GM18868 (cell line): ENCODE results near the gene SOX14.

Experiments used
- ATAC-seq: cut with Tn5 transposase; IDR thresholded peaks from one replicate; pipeline ENCODE4 v1.9.1; 2021; ENCODE audit warnings: mild to moderate bottlenecking, moderate library complexity; ENCODE audit not compliant: unreplicated experiment

The SOX14 gene

DNA sequence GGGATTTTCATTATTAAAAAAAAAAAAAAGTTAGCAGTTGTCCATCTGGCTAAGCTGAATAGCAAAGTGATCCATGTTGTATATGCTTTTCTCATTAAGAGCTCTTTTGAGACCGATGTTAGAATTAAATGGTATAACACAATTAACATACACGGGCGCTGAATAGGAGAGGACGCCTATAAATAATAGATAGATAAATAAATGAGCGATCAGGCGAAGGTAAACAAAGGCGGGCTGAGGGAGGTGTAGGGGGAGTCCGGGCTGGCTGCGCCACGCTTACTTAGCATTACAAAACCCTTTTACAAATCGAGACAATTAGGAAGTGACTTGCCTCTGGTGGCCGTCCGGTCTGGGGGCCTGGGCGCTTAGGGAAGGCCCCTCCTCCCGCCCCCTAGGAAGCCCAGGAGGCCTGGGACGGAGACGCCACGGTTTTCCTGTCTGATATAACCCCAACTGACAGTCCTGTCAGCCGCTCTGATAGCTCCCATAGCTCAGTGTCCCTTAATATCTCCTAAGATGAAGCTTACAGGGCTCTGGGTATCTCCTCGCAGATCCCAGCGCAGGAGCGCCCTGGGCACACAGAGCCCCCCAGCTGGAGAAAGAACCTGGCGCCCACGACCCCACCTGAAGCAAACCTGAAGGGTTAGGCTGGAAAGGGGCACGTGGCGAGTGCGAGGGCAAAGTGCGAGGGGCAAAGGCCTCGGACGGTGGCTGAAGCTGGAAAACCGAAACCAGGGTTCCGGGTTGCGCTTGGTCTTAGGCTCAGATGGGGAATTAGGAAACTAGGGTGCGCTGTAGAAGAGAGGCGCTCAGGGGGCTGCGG is 3.6 kb downstream of the SOX14 start:
- ATAC-seq, result no peak

- no peak for ATAC-seq
Measured at GRCh38 chr3:137768361-137769321, 4.5 kb downstream of the SOX14 start.

- no peak for ATAC-seq
Measured at GRCh38 chr3:137769322-137770065, 5.4 kb downstream of the SOX14 start.

DNA sequence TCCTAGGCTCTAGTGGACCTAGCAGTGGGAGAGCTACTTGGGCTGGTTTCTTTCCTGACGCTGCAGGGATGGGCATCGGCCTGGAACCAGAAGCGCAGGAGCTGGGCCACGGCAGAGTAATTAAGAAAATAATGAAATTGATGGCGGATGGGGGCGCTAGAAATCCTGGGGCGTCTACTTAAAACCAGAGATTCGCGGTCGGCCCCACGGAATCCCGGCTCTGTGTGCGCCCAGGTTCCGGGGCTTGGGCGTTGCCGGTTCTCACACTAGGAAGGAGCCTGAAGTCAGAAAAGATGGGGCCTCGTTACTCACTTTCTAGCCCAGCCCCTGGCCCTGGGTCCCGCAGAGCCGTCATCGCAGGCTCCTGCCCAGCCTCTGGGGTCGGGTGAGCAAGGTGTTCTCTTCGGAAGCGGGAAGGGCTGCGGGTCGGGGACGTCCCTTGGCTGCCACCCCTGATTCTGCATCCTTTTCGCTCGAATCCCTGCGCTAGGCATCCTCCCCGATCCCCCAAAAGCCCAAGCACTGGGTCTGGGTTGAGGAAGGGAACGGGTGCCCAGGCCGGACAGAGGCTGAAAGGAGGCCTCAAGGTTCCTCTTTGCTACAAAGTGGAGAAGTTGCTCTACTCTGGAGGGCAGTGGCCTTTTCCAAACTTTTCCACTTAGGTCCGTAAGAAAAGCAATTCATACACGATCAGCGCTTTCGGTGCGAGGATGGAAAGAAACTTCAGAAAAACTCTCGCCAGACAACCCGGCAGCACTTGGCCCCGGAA is 6.1 kb downstream of the SOX14 start:
- ATAC-seq, result no peak

- ATAC-seq, result no peak
Measured at GRCh38 chr3:137770835-137771399, 6.8 kb downstream of the SOX14 start.

DNA sequence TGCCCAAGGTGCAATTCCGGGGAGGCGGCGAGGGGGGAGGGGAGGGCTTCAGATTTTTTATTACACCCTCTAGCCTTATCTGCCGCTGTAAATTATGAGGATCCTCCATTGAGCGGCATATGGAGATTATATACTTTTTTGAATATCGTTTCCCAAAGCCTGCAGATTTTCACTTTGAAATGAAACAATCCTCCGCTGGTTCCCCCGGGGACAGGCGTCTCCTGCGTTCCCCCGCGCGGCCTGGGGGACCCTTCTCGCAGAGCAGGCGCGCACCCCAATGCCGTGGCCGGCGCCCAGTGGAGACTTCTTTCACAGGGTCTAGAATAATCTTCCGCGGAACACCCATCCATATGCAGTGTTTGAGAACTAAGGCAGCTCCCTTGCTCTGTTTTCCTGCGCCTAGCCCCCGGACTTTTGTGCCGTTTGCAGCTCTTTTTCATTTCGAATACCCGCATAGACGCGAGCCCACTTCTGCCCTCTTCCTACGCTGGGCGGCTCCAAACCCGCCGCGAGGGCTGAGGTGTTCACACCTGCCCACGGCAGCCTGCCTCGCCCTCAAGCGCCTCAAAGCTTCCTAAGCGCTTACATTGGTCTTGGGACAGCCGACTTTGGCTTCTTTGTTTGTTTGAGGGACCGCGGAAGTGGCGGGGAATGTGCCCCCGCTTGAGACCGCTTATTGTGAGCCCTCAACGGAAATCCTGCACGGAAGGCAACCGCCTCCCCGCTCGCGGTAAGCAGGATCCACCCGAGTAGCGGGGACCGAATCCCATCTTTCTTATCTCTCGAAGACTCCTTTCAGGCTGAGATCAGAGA is 7.5 kb downstream of the SOX14 start:
- ATAC-seq, result no peak

DNA sequence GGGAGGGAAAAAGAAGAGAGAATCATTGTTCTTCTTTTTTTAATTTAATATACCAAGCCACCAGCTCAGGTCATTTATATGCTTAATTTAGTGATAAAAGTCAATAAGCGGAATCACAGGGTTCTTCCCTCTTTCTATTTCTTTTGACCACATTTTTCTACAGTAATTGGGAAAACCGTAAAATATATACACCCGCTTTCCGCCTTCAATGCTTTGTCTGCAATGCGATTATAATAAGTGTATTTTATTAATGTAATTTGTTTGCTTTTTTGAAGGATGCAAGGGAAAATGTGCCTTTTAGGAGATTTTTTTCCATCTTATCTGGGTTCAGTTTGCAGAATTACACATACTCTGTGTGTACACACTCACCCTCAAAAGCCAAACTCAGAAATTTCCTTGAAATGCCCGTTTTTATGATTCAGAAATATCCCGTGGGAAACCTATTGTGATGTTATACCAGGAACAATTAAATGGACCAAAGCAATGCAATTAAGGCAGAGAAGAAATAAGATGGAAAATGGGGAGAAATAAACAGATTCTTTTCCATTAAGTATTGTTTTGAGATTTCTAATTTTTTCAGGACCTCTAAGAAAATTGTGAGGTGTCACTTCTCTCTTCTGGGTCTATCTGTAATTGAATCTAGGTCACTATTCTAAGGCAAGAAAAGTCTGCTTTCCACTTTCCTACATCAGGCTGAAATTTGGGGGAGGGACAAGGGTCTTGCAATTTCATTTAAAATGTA is 8.3 kb downstream of the SOX14 start:
- no peak for ATAC-seq

- ATAC-seq, result no peak
Measured at GRCh38 chr3:137778941-137779340, 14.8 kb downstream of the SOX14 start.

- ATAC-seq, result no peak
Measured at GRCh38 chr3:137787529-137787928, 23.4 kb downstream of the SOX14 start.

- ATAC-seq, result no peak
Measured at GRCh38 chr3:137789236-137789635, 25.1 kb downstream of the SOX14 start.

DNA sequence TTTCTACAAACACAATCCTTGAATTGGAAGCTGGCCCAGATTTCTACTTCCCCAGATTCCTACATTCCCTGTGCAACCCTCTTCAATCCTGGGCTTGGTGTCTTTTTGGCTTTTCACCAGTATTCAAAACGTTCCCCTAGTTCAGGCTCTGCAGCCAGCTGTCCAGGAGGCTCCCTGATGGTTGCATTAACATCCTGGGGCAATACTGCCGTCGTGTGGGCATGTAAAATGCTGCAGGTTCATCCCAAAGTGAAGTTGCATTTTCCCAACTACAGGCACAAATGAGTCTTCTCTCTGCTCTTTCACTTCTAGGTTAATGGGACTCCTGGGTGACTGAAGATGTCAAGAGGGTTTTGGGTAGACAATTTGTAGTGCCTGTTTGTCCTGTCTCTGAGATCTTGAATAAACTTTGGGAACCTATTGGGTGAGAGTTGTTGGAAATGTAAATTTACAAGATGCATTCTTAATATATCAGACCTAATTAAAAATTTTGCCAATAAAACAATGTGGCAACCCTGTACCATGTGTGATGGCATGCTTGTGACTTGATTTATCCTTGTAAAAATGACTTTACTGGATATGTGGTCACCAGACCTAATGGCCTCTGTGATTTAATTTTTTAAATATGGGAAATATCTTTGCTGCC is 28.6 kb downstream of the SOX14 start:
- no peak for ATAC-seq

DNA sequence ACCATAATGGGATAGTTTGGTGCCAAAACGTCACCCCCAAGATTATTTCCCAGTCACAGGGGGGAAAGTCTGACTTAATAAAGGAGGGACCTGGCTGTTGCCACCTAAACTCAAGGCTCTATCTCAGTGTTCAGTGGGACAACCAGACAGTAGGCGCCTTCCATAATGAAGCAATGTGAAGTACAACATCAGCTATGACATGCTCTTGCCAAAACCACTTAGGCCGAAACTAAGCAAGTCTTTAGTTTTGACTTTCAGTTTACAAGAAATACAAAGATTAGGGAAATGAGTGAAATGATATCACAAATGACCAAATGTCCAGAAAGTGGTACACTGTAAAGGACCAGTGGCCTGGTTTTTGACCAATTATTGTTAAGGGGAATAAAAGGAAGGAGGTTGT is 32.9 kb downstream of the SOX14 start:
- ATAC-seq, result no peak

- ATAC-seq, result no peak
Measured at GRCh38 chr3:137803215-137803614, 39.1 kb downstream of the SOX14 start.

- ATAC-seq, result no peak
Measured at GRCh38 chr3:137807998-137808397, 43.9 kb downstream of the SOX14 start.

GRCh38 chr3:137809509-137809908 is 45.4 kb downstream of the SOX14 start:
- no peak for ATAC-seq

DNA sequence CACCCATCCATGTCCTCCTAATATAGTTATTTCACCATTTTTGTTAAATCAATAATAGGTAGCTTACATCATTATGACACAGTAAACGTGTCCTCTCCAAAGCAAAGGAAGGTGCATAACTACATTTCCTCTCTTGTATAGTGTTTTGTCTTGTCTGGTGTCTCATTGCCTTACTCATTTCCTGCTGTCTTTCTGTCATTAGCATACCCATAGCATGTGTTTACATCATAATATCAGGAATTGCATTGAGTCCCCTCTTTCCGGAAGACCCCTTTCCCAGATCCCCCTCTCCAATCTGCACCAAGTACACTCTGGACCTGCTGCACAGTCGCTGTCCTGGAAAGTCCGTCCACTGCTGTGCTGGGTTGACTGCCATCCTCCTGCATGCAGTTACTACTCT is 47.9 kb downstream of the SOX14 start:
- no peak for ATAC-seq

DNA sequence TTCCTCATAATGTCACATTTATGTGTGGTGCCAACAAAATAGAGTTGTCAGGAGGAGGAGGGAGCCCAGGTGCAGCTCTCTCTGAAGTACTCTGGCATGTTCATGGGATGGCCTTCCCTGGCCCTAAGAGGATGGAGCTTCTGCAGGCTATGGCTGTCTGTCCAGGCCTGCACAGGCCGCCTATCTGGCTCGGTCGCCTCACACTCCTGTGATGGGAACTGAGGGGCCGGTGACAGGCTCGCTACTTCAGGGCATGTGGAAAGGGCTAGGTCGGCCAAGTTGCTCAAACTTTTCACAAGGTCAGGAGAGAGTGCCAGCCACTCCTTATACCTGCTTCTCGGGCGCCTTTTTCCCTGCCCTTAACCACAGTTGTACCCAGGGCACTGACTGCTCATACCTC is 51.1 kb downstream of the SOX14 start:
- ATAC-seq, result no peak
